Panc1 (cell line): ENCODE data around the gene MCOLN1.

Source experiments
- SIN3A ChIP-seq: IDR thresholded peaks from 2 replicates; pipeline ENCODE4 v1.6.1; 2012; ENCODE audit warnings: low read depth, mild to moderate bottlenecking, low read length, moderate library complexity, borderline replicate concordance; ENCODE audit not compliant: insufficient read depth
- TF ChIP-seq, protein P1 (sequence below): fragments of 450-650 bp; IDR thresholded peaks from 2 replicates; pipeline ENCODE4 v1.5.1; 2017; ENCODE audit warnings: mild to moderate bottlenecking

DNA sequence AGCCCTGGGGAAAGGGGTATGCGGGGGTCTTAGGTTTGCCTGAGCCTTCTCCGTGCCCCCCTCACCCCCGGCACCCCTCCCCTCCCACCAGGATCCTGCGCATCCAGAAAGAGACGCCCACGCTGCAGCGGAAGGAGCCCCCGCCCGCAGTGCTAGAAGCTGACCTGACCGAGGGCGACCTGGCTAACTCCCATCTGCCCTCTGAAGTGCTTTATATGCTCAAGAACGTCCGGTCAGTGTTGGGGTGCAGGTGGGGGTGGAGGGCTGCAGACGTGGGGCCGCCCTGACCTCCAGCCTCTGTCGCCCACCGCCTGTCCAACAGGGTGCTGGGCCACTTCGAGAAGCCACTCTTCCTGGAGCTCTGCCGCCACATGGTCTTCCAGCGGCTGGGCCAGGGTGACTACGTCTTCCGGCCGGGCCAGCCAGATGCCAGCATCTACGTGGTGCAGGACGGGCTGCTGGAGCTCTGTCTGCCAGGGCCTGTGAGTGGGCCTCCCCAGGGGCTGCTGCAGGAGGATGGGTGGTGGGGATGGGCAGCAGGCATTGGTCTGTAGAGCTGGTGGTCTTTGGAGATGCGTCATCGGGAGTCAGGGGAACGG is 17.5 kb downstream of the MCOLN1 start:
- TF ChIP-seq, protein P1, sequence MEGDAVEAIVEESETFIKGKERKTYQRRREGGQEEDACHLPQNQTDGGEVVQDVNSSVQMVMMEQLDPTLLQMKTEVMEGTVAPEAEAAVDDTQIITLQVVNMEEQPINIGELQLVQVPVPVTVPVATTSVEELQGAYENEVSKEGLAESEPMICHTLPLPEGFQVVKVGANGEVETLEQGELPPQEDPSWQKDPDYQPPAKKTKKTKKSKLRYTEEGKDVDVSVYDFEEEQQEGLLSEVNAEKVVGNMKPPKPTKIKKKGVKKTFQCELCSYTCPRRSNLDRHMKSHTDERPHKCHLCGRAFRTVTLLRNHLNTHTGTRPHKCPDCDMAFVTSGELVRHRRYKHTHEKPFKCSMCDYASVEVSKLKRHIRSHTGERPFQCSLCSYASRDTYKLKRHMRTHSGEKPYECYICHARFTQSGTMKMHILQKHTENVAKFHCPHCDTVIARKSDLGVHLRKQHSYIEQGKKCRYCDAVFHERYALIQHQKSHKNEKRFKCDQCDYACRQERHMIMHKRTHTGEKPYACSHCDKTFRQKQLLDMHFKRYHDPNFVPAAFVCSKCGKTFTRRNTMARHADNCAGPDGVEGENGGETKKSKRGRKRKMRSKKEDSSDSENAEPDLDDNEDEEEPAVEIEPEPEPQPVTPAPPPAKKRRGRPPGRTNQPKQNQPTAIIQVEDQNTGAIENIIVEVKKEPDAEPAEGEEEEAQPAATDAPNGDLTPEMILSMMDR = no peak
- no peak for TF ChIP-seq SIN3A
